ENCODE data around the gene RIPK4.

GRCh38 chr21:41779659-41780058 is 12.8 kb upstream of the RIPK4 start:
- TF ChIP-seq, protein P1, sequence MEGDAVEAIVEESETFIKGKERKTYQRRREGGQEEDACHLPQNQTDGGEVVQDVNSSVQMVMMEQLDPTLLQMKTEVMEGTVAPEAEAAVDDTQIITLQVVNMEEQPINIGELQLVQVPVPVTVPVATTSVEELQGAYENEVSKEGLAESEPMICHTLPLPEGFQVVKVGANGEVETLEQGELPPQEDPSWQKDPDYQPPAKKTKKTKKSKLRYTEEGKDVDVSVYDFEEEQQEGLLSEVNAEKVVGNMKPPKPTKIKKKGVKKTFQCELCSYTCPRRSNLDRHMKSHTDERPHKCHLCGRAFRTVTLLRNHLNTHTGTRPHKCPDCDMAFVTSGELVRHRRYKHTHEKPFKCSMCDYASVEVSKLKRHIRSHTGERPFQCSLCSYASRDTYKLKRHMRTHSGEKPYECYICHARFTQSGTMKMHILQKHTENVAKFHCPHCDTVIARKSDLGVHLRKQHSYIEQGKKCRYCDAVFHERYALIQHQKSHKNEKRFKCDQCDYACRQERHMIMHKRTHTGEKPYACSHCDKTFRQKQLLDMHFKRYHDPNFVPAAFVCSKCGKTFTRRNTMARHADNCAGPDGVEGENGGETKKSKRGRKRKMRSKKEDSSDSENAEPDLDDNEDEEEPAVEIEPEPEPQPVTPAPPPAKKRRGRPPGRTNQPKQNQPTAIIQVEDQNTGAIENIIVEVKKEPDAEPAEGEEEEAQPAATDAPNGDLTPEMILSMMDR (IDR thresholded peaks at IDR 0.05), result no peak
- no peak for TF ChIP-seq POLR2AphosphoS5 (IDR thresholded peaks at IDR 0.05)

Measured in breast epithelium (tissue), 3 donors.